ENCODE data around the gene RGS8.

RGS8 gene

DNA sequence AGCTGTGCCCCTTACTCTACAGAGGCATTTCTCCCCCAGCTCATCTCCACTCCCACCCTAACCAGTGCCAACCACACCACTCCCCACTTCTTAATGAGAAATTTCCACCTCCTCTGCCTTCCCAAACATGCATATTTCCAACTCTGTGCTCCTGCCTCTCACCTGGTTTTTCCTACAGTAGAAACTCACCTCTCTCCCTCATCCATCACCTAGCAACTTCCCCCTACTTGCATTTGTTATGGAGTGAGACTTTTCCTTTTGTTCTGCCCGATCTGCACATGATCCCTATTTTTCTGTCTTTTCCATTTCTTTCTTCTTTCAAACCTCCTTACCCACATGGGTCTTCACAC, 11.9 kb downstream of the RGS8 start:
- no peak overlapping the region for H3K4me3 ChIP-seq (ENCODE audit: low read depth, low read length)
- no peak for DNase-seq (ENCODE audit: low read depth)
- TF ChIP-seq, protein P1, sequence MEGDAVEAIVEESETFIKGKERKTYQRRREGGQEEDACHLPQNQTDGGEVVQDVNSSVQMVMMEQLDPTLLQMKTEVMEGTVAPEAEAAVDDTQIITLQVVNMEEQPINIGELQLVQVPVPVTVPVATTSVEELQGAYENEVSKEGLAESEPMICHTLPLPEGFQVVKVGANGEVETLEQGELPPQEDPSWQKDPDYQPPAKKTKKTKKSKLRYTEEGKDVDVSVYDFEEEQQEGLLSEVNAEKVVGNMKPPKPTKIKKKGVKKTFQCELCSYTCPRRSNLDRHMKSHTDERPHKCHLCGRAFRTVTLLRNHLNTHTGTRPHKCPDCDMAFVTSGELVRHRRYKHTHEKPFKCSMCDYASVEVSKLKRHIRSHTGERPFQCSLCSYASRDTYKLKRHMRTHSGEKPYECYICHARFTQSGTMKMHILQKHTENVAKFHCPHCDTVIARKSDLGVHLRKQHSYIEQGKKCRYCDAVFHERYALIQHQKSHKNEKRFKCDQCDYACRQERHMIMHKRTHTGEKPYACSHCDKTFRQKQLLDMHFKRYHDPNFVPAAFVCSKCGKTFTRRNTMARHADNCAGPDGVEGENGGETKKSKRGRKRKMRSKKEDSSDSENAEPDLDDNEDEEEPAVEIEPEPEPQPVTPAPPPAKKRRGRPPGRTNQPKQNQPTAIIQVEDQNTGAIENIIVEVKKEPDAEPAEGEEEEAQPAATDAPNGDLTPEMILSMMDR (conservative IDR thresholded peaks at IDR 0.05; ENCODE audit: low read depth, low read length) = no peak

DNA sequence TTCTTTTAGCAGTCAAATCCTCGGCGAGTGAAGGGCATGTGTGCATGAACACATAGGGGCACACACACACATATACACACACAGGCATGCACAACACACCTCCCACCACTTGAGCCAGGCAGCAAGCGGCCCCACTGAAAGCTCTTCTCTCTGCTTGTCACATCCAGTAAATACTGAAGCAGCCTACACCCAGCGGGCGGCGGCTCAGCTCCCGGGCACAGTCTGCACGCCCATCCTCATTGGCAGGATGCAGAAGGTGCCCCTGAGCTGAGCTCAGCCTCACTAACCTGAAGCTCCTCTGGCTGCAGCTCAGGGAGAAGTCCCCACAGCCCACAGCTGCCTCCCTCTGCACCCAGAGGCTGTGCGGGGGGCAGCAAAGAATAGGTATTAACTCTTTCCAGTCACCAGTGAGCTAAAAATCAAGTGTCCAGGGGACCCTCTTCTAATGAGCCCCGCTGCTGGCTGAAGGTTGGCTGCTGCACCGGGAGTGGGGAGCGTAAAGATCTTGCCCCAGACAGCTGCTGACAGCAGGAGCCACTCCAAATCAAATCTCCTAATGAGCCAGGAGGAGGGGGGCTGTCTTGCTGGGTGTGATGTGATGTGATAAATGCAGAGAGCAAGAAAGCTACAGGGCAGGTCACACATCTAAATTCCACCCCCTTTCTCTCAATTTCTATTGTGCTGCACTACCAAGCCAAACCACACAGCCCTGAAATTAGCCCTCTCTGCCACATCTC, 12.5 kb downstream of the RGS8 start:
- TF ChIP-seq, protein P1 (conservative IDR thresholded peaks at IDR 0.05; ENCODE audit: low read depth, low read length) = no peak

DNA sequence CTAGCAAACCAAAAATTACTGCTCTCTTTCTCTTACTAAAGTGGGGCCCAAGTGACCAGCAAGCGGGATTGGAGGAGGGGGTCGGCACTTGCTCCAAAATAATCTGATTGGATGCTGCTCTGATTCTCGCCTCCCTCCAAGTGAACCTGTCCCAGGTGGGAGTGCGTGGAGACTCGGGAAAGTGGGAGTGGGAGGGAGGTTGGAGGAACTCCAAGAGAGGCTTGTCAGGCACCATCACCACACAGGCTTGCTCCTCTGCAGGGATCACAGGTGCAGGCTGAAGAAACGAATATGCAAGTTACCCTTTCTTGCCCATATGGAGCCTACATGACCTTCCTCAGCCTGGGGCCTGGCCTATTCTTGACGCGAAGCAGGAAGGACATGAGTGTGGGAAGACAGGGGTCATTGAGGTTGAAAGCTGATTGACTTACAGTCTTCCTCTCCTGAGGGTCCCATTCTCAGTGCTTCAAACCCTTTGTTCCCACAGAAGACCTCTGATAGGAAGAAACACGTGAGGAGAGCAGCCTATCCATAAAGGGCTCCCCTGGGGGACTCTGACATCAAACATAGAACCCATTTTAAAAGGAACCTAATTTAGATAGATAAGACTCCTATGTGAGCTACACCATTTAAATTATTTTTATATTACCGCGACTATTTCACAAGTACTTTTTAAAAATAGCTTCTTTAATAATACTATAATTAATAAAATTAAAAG, 14.2 kb downstream of the RGS8 start:
- no peak for DNase-seq (ENCODE audit: low read depth)
- H3K4me3 ChIP-seq (ENCODE audit: low read depth, low read length) = no peak overlapping the region
- TF ChIP-seq, protein P1 (conservative IDR thresholded peaks at IDR 0.05; ENCODE audit: low read depth, low read length) = no peak

More for the DNA sequence above, 12.5 kb downstream of the RGS8 start:
- no peak overlapping the region for H3K4me3 ChIP-seq (ENCODE audit: low read depth, low read length)
- DNase-seq (ENCODE audit: low read depth) = no peak

DNA sequence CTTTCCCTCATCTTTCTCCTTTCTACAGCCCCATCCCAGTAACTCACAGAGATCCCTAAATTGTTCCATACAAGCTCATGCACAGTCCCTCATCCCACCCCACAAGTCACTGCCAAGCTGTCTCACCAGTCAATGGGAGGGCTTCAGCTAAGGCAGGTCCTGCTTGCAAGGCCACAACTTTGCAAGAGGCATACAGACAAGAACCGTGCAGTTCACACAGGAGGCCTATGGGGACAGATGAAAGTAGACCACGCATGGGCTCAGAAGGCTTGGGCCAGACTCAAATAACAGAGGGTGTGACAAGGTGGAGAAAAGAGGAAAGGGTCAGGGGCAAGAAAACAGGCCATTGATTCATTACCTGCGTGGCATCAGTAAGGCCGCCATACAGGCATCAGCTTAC, 15.1 kb downstream of the RGS8 start:
- no peak for DNase-seq (ENCODE audit: low read depth)
- TF ChIP-seq, protein P1 (conservative IDR thresholded peaks at IDR 0.05; ENCODE audit: low read depth, low read length) = no peak
- no peak overlapping the region for H3K4me3 ChIP-seq (ENCODE audit: low read depth, low read length)

DNA sequence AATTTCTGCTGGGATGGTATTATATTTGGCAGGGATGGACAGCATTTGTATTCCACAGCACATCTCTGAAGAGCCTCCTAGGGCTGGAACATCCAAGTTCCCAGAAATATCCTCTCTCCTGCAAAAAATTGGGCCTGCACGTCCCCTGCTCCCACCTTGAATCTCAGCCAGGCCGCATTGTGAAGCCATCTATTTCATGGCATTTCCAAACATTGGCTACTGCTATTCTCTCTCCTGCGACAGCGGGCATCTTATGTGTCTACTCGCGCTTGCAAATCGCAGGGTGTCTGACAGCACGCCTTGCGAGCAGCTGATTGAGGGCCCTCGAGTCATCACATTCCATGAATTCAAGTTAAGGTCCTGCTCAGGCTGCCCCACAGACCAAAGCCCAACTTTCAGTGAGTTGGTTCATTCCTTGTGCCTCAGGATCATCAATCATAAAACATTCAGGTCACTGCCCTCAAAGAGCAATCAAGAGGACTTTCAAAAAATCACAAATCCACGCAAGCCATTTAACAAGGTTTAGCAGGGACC, 15.8 kb downstream of the RGS8 start:
- no peak overlapping the region for H3K4me3 ChIP-seq (ENCODE audit: low read depth, low read length)
- TF ChIP-seq, protein P1 (conservative IDR thresholded peaks at IDR 0.05; ENCODE audit: low read depth, low read length) = no peak
- DNase-seq (ENCODE audit: low read depth) = no peak

DNA sequence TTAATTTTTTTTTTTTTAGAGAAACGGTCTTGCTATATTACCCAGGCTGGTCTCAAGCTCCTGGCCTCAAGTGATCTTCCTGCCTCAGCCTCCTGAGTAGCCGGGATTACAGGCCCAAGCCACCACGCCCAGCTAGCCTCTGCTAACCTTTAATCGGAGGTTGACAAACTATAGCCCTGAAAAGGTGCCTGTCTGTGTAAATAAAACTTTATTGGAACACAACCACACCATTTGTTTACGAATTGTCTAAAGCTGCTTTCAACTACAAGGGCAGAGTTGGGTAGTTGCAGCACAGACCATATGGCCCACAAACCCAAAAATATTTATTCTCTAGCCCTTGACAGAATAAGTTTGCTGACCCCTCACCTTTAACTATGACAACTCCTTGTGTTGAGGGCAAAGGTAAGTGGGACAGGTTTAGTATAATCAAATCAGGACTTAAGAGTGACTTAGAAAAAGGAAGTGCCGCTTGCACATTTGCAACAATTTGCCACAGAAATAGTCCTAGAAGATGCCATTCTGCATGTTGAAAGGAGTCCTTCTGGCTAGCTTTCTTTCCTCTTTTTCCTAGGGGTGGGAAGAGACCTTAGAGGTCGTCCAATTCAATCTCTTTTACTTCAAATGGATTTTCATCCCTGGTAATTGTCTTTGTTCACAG, 16.4 kb downstream of the RGS8 start:
- no peak for DNase-seq (ENCODE audit: low read depth)
- TF ChIP-seq, protein P1 (conservative IDR thresholded peaks at IDR 0.05; ENCODE audit: low read depth, low read length) = no peak
- no peak overlapping the region for H3K4me3 ChIP-seq (ENCODE audit: low read depth, low read length)
